ENCODE data around the gene SMIM1. TPM values are rescaled to one million over a fixed set of nuclear protein-coding genes. Genes with fewer than 3 reads are reported as not detected.

SMIM1 gene
- total RNA-seq, 1 experiment from 2014 or later, result 7.1 TPM

- intact Hi-C loops (cut with micrococcal nuclease; ENCODE audit: unreplicated experiment), result no loop called here
- CTCF ChIA-PET, result no interaction called here
Measured at GRCh38 chr1:3745590-3746381, 26.8 kb upstream of the SMIM1 start.

GRCh38 chr1:3746389-3746829 lies 26.1 kb upstream of the SMIM1 start:
- Histone ChIP-seq H3K9me3 (no peaks in the 10 kb centered on the region), H3K27me3 (replicated peaks; ENCODE audit: control insufficient read depth, insufficient read depth, low read length) (no peaks in the 10 kb centered on the region), H3K4me1 (no peaks in the 10 kb centered on the region), H3K4me3 (ENCODE audit: low read depth, low read length) (no peak overlapping the region), H3K36me3 (ENCODE audit: control insufficient read depth, insufficient read depth, low read length) (no peaks in the 10 kb centered on the region)
- no TSS peak for BruUV-seq (replicated peaks)
- Mint-ChIP-seq H3K27ac (ENCODE audit: unreplicated experiment) (no peak overlapping the region), H3K36me3 (ENCODE audit: insufficient read depth, unreplicated experiment) (no peaks in the 10 kb centered on the region), H3K4me3 (ENCODE audit: unreplicated experiment) (no peak overlapping the region), H3K27me3 (ENCODE audit: insufficient read depth, unreplicated experiment) (no peaks in the 10 kb centered on the region), H3K9me3 (ENCODE audit: unreplicated experiment) (no peaks in the 10 kb centered on the region), H3K4me1 (ENCODE audit: low read depth, unreplicated experiment) (peaks cover 6% of the 10 kb centered on the region)
- no peak for DNase-seq
- intact Hi-C loops (cut with micrococcal nuclease; ENCODE audit: unreplicated experiment), result no loop called here
- CTCF ChIA-PET, result no interaction called here
- no peak for TF ChIP-seq CTCF (IDR thresholded peaks at IDR 0.05; ENCODE audit: insufficient read depth in 1 of 2, low read depth in 1 of 2, low read length in 1 of 2, severe bottlenecking in 1 of 2, unreplicated experiment in 1 of 2)
- POLR2A ChIA-PET, result interaction anchor here (0.6 kb wide), 1 partner anchor 236 kb away, joined by 4 read pairs; no protein-coding TSS in a partner anchor

More at GRCh38 chr1:3745590-3746381, 26.8 kb upstream of the SMIM1 start:
- POLR2A ChIA-PET, result interaction anchor here (0.6 kb wide), 1 partner anchor 236 kb away, joined by 4 read pairs; no protein-coding TSS in a partner anchor
- H3K4me1 ChIP-seq, result no peaks in the 10 kb centered on the region
- Mint-ChIP-seq H3K4me1 (ENCODE audit: low read depth, unreplicated experiment) (peaks cover 6% of the 10 kb centered on the region), H3K27ac (ENCODE audit: unreplicated experiment) (no peak overlapping the region), H3K4me3 (ENCODE audit: unreplicated experiment) (no peak overlapping the region), H3K36me3 (ENCODE audit: insufficient read depth, unreplicated experiment) (no peaks in the 10 kb centered on the region), H3K9me3 (ENCODE audit: unreplicated experiment) (no peaks in the 10 kb centered on the region), H3K27me3 (ENCODE audit: insufficient read depth, unreplicated experiment) (no peaks in the 10 kb centered on the region)
- no TSS peak for BruUV-seq (replicated peaks)
- TF ChIP-seq CTCF (IDR thresholded peaks at IDR 0.05; ENCODE audit: insufficient read depth in 1 of 2, low read depth in 1 of 2, low read length in 1 of 2, severe bottlenecking in 1 of 2, unreplicated experiment in 1 of 2), result no peak
- no peak for DNase-seq
- no peaks in the 10 kb centered on the region for H3K27me3 ChIP-seq (replicated peaks; ENCODE audit: control insufficient read depth, insufficient read depth, low read length)
- no peaks in the 10 kb centered on the region for H3K9me3 ChIP-seq
- H3K4me3 ChIP-seq (ENCODE audit: low read depth, low read length), result no peak overlapping the region
- no peaks in the 10 kb centered on the region for H3K36me3 ChIP-seq (ENCODE audit: control insufficient read depth, insufficient read depth, low read length)

- no TSS peak for BruUV-seq (replicated peaks)
- ChIA-PET CTCF (no interaction called here), POLR2A (no interaction called here)
- no peaks in the 10 kb centered on the region for H3K27me3 Mint-ChIP-seq (ENCODE audit: insufficient read depth, unreplicated experiment)
- H3K4me3 ChIP-seq (ENCODE audit: low read depth, low read length), result no peak overlapping the region
- H3K4me1 ChIP-seq, result no peaks in the 10 kb centered on the region
- peaks cover 6% of the 10 kb centered on the region for H3K4me1 Mint-ChIP-seq (ENCODE audit: low read depth, unreplicated experiment)
- intact Hi-C loops (cut with micrococcal nuclease; ENCODE audit: unreplicated experiment), result no loop called here
- TF ChIP-seq CTCF (IDR thresholded peaks at IDR 0.05; ENCODE audit: insufficient read depth in 1 of 2, low read depth in 1 of 2, low read length in 1 of 2, severe bottlenecking in 1 of 2, unreplicated experiment in 1 of 2), result no peak
- no peaks in the 10 kb centered on the region for H3K9me3 Mint-ChIP-seq (ENCODE audit: unreplicated experiment)
- H3K27me3 ChIP-seq (replicated peaks; ENCODE audit: control insufficient read depth, insufficient read depth, low read length), result no peaks in the 10 kb centered on the region
- H3K36me3 Mint-ChIP-seq (ENCODE audit: insufficient read depth, unreplicated experiment), result no peaks in the 10 kb centered on the region
- H3K27ac Mint-ChIP-seq (ENCODE audit: unreplicated experiment), result no peak overlapping the region
- H3K36me3 ChIP-seq (ENCODE audit: control insufficient read depth, insufficient read depth, low read length), result no peaks in the 10 kb centered on the region
- H3K9me3 ChIP-seq, result no peaks in the 10 kb centered on the region
- no peak overlapping the region for H3K4me3 Mint-ChIP-seq (ENCODE audit: unreplicated experiment)
- DNase-seq, result no peak
Measured at GRCh38 chr1:3746830-3747521, 25.6 kb upstream of the SMIM1 start.
